GM18520 (cell line): ENCODE data around the gene ADAMTS18.
"Not testable (repeated sequence)": the region's sequence is repeated elsewhere in the genome, so short reads cannot be mapped to it uniquely, and the experiment has no call there.

Source experiments
- ATAC-seq: cut with Tn5 transposase; IDR thresholded peaks from one replicate; pipeline ENCODE4 v1.9.1; 2021; ENCODE audit not compliant: unreplicated experiment

Gene ADAMTS18

GRCh38 chr16:77434530-77435271 is at the start of gene ADAMTS18:
Gene ADAMTS18, minus strand, starts transcription at chr16:77435034. Its CDS starts 339 bp downstream, at chr16:77434695.
- ATAC-seq, result no peak

GRCh38 chr16:77480681-77481315 is 46.0 kb upstream of the ADAMTS18 start:
- no peak for ATAC-seq

- no peak for ATAC-seq
Measured at GRCh38 chr16:77472262-77472661, 37.4 kb upstream of the ADAMTS18 start.

- no peak for ATAC-seq
Measured at GRCh38 chr16:77470851-77471250, 36.0 kb upstream of the ADAMTS18 start.

GRCh38 chr16:77469634-77470033 is 34.8 kb upstream of the ADAMTS18 start:
- ATAC-seq, result no peak

- no peak for ATAC-seq
Measured at GRCh38 chr16:77468831-77469230, 34.0 kb upstream of the ADAMTS18 start.

- no peak for ATAC-seq
Measured at GRCh38 chr16:77467821-77468335, 33.0 kb upstream of the ADAMTS18 start.

- ATAC-seq, result not testable (repeated sequence)
Measured at GRCh38 chr16:77463659-77464058, 28.8 kb upstream of the ADAMTS18 start.

GRCh38 chr16:77462894-77463293 is 28.1 kb upstream of the ADAMTS18 start:
- ATAC-seq, result no peak

GRCh38 chr16:77459534-77460254 is 24.9 kb upstream of the ADAMTS18 start:
- ATAC-seq, result no peak

- ATAC-seq, result no peak
Measured at GRCh38 chr16:77457046-77457445, 22.2 kb upstream of the ADAMTS18 start.

GRCh38 chr16:77452243-77452642 is 17.4 kb upstream of the ADAMTS18 start:
- ATAC-seq, result no peak

GRCh38 chr16:77450790-77451487 is 16.1 kb upstream of the ADAMTS18 start:
- ATAC-seq, result no peak

- no peak for ATAC-seq
Measured at GRCh38 chr16:77449208-77449607, 14.4 kb upstream of the ADAMTS18 start.

GRCh38 chr16:77445324-77445723 is 10.5 kb upstream of the ADAMTS18 start:
- ATAC-seq, result no peak

- no peak for ATAC-seq
Measured at GRCh38 chr16:77444147-77444460, 9.3 kb upstream of the ADAMTS18 start.

GRCh38 chr16:77443357-77444146 is 8.7 kb upstream of the ADAMTS18 start:
- no peak for ATAC-seq

- ATAC-seq, result no peak
Measured at GRCh38 chr16:77442078-77442477, 7.2 kb upstream of the ADAMTS18 start.

- ATAC-seq, result no peak
Measured at GRCh38 chr16:77439106-77439505, 4.3 kb upstream of the ADAMTS18 start.

- no peak for ATAC-seq
Measured at GRCh38 chr16:77437859-77438258, 3.0 kb upstream of the ADAMTS18 start.
